ENCODE results near the gene SLC7A5.
"Not testable (repeated sequence)": the region's sequence is repeated elsewhere in the genome, so short reads cannot be mapped to it uniquely, and the experiment has no call there.

Gene SLC7A5

DNA sequence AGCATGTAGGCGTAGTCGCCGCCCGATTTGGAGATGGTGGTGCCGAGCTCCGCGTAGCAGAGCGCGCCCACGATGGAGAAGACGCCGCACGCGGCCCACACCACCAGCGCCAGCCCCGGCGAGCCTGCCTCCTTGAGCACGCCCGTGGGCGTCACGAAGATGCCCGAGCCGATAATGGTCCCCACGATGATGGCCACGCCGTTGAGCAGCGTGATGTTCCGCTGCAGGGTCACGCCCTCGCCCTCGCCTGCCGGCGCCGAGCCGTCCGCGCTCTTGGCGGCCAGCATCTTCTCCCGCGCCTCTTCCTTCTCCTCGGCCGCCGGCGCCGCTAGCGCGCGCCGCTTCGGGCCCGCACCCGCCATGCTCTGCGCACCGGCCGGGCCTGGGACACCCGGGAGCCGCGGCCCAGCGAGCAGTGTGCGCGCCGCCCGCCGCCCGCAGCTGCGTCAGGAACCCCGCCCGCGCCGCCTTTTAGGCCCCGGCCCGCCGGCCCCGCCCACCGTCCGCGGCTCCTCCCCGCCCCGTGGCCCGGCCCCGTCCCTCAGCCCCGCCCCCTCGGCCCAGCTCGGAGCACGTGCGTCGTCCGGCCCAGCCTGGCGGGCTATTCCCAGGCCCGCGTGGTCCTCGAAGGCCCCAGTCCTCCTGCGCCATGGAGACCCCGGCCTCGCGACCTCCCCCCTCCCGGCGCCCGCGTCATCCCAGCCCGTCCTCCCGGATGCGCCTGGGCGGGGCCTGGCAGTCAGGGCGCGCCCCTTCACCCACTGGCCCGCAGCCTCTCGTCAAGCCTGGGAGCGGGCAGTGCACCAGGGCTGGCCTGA is at the start of gene SLC7A5:
Gene SLC7A5 (minus strand): TSS at position 447 of the 818 bp plus-strand sequence. CDS start 85 bp downstream, at position 362.
- peak; percentile 78 for DNase-seq (ENCODE audit: low read depth)

DNA sequence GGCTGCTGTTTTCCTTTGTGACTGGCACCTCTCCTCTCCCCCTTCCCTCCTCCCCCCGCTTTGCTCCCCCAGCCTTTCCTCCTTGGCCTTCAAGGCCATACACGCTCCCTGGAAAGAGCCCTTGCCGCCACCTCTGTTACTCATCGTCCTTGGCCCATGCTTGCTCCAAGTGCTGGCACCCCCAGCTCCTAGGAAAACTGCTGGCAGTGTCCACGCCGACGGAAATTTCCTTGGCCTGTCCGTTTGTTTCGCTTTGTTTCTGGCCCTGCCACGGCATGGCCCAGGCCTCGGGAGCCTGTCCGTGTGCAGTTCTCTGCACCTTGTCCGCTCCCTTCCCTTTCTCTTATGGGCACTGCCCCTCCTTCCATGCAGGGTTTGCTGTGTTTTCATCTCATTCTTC is 49.0 kb upstream of the SLC7A5 start:
- DNase-seq (ENCODE audit: low read depth), result no peak

DNA sequence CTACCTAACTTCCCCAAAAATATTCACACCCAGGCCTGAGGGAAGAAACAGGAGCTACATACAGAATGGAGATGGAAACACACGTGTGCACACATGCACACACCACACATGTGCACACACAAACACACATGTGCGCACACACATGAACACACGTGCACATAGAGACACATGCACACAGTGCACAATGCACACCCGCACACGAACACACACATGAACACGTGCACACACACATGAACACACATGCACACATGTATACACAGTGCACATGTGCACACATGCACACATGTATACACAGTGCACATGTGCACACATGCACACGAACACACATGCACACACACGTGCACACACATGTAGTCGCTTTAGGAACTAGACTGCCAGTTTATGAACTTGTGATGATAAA is 48.2 kb upstream of the SLC7A5 start:
- DNase-seq (ENCODE audit: low read depth), result no peak

DNA sequence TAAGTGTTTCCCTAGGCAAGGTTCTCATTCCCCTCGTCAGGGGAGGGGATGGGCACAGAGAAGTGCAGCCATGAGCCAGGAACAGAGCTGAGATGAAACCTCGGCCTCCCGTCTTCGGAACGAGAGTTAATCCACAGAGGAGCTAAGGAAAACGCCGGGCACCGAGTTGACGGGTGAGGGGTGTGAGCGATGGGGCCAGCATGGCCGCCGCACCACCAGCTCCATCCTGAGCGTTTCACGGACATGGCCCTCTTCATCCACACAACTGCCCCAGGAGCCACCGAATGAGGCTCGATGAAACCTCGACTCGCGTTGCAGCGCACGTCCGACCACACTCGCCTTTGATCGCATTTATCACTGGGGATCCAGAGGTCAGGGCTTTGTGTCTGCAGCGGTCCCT is 45.5 kb upstream of the SLC7A5 start:
- DNase-seq (ENCODE audit: low read depth), result no peak

DNA sequence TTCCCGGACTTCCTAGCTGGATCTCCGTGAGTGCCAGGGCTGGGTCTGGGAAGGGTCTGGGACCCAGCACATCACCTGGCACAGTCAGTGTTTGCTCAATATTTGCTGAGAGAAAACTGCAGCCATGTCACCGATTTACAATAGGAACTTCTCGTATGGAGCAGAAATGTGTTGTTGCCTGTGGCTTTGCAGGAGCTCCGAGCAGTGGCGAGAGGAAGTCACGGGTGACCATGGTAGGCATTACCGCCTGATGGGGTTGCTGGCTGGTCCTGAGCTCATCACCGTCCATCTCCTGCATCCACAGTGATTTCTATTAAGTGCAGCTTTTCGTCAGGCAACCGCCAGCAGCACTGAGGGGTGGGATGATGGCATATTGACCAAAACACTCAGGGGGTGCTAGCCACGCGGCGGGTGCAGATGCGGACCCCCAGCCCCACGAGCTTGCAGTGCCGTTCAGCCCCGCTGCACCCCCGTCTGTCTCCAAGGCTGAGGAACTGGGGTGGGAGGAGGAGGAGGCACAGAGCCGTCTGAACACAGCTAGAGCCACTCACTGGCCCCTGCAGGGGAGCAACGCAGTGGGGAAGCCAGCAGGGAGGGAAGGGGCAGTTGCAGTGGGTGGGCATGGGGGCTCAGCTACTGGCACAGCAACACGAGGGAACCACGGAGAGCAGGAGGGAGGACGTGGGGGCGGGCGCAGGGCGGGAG is 44.9 kb upstream of the SLC7A5 start:
- DNase-seq (ENCODE audit: low read depth), result not testable (repeated sequence)

DNA sequence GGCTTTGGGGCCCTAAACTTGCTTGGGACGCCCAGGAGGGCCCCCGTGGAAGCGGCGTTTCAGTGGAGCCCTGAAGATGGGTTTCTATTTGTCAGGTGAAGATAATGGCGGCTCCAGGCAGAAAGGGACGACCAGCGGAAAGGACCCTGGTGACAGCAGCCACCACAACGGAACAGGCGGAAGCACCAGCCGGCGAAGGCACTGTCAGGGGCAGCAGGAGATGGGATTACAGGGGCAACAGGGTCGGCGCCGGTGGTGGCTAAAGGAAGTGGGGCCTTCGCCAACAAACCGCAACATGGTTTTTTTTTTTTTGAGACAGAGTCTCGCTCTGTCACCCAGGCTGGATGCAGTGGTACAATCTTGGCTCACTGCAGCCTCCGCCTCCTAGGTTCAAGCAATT is 43.4 kb upstream of the SLC7A5 start:
- DNase-seq (ENCODE audit: low read depth), result not testable (repeated sequence)

DNA sequence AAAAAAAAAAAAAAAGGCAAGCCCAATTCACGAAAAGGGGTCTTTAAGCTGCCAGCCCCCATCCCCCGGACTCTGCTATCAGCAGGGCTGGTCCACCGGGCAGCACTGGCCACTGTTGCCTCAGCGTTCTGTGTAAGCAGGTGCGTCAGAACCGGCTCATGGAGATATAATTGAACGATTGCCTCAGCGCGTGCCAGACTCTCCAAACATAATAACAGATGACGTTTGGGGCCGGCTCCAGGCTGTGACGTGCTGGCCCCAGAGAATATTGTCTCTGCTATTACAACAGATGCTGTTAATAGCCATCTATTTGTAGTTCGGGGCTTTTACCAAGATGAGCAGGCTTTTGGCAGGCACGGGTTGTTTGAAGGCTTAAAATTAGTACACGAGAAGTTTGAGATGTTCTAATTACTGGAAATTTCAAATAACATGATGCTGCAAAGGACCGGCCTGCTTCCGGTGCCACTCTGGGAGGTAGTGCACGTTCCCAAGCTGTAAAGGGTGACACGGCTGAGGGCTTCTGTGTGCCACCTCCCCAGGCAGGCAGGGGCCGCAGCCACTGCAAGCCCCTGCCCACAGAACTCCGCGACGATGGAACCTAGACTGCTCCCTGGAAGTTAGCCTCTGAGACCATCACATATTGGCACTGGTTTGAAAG is 41.9 kb upstream of the SLC7A5 start:
- DNase-seq (ENCODE audit: low read depth), result peak; percentile 43

DNA sequence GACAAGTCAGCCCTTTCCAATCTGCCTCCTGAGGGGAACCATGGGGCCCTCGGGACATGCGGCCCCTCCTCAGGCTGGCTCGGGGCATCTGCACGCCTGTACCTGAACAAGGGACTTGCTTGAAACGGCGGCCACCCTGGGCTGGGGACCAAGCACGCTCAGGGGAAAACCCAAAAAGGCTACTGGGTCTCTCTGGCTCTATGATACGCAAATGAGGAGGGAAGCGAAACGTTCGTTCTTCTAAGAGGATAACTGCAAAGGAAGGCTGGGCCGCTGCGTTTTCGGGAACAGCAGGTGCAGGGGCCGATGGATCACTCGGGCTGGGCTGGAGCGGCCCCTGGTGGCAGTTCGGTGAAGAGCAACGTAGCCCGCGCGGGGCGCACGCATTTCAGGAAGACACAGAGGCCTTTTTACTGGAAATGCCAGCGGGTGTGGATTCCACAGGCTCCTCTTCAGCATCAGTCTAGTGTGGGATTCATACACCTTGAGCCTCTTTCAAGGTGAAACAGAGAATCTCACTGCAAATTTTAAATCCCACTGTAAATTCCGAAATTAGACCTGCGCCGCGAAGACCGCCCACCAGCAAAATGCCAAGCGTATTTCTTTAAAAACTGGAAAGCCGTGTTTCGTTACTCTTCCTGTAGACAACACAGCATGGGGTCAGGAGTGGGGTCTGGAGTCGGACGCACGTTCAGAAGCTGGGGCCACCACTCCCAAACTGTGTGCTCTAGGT is 40.1 kb upstream of the SLC7A5 start:
- peak; percentile 34 for DNase-seq (ENCODE audit: low read depth)

DNA sequence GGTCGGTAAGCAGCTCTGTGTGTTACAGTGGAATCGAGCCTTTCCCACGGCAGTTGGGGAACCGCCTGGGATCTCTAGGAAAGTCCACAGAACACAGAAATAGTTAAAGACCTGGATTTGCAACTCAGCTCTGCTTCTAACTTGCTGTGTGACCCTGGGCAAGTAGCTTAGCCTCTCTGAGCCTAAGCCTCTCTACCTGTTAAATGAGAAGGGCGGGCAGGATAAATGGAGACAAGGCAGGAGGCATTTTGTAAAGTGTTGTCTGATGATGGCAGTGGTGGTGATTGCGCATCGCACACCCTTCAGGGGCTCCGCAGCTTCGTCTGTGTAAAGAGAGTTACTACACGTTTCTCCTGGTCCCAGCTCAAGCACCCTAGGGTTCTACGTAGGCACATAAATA is 38.8 kb upstream of the SLC7A5 start:
- DNase-seq (ENCODE audit: low read depth), result not testable (repeated sequence)

DNA sequence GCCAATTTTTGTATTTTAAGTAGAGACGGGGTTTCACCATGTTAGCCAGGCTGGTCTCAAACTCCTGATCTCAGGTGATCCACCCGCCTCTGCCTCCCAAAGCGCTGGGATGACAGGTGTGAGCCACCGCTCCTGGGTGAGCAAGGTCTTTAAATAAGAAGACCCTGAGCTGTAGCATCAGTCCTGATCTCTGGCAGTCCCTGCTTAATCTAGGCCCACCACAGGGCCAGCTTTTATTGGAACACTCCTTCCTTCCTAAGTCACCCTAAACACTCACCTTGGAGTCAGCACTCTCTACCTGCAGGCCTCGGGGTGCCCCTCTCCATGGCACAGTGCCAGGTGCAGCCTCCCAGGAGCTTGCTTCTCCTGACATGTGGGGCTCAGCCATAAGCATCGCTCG is 36.2 kb upstream of the SLC7A5 start:
- not testable (repeated sequence) for DNase-seq (ENCODE audit: low read depth)

DNA sequence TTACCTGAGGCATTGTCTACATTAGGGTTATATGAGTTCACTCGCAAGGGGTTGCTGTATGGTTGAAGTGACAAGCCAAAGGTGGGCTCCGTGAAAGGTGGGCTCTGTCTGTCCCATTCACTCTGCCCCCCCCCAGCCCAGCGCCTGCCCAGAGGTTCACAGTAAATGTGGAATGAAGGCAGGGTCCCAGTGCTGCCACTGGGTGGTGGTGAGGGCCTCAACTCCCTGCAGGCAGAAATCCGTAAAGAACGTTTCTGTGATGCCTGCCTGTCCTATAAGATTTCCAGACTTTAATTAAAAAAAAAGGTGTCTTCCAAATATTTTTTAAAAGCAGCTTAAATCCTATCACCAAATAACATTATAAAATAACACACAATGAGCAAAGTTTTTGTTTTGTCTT is 35.7 kb upstream of the SLC7A5 start:
- not testable (repeated sequence) for DNase-seq (ENCODE audit: low read depth)

DNA sequence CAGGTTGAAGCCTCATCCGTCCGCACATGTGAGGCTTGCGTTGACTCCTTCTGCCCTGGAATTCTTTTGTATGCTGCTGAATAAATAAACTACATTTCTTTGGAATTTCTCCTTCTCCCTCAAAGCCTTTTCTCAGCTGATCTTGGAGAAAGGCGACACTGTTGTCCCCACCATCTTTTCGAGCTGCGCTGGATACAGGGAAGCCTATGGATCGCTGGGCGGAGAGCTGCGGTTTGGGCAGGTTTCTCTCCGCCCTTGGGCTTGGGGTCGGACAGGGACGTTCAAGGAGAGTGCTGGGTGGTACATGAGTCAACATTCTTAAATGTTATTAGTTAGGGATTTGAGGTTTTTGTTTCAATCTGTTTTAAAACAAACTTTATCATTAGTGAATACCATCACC is 31.2 kb upstream of the SLC7A5 start:
- DNase-seq (ENCODE audit: low read depth), result not testable (repeated sequence)

DNA sequence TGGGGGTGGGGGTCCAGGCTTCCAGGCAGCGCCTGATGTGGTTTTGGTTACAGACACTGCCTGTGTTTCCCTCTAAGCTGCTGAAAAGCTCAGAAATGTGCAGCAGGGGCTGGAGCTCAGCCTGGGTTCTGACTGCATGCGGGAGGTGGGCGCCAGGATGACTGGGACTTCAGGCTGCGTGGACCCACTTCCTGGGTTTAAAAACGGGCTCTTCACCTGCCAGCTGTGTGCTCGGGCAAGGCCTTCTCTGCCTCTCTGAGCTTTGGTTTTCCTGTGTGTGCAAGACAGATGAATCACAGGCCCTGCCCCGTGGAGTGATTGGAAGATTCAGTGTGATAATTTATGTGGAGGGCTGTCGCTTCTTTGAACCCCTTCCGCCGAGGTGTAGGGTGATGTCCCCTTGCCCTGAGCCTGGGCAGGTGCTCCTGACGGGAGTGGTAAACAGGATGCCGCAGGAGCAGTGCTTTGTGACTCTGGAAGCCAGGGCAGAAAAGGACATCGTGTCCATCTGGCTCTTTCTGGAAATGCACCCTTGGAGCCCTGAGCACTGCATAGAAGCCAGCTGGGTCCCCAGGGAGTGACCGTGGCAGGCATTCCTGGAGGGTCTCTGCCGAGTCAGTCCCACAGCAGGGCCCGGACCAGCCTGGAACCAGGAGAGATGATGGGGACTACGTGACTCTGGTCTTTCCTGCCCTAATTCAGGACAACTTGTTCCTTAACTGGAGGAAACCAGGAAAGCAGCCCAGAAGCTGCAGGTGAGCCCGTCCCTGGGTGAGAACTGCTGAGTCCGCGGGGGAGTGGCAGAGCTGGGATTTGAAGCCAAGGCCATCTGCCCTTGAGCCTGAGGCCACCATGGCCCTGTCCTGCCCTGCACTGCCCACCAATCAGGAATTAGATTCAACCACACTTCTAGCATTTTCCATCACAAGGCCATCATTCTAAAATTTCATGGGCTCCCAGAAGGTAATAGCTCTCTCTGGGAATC is 28.5 kb upstream of the SLC7A5 start:
- no peak for DNase-seq (ENCODE audit: low read depth)

DNA sequence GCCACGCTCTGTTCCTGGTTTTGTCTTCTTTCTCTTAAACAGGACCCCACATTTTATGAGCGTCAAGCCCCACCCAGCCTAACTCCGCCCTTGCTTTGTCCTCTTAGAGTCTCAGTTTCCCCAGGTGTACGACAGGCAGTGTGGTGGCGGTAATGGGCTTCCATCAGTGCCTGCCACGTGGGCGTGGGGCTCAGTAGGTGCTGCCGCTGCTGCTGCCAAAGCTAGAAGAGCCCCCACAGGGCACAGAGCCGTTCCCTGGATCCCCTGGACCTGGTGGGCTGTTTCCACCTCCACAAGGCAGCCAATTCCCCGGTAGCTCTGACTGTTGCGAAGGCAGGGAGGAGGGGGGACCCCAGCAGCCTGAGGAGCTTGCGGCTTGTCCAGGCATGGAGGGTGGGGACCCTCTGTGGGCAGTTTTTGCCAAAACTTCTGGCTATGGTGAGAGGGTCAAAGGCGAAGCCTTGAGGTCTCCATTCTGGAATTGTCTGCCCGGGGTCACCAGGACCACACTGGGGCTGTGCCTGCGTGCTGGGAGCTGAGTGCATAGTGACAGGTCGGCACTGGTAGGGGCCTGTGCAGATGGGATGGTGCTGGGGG is 27.7 kb upstream of the SLC7A5 start:
- not testable (repeated sequence) for DNase-seq (ENCODE audit: low read depth)

DNA sequence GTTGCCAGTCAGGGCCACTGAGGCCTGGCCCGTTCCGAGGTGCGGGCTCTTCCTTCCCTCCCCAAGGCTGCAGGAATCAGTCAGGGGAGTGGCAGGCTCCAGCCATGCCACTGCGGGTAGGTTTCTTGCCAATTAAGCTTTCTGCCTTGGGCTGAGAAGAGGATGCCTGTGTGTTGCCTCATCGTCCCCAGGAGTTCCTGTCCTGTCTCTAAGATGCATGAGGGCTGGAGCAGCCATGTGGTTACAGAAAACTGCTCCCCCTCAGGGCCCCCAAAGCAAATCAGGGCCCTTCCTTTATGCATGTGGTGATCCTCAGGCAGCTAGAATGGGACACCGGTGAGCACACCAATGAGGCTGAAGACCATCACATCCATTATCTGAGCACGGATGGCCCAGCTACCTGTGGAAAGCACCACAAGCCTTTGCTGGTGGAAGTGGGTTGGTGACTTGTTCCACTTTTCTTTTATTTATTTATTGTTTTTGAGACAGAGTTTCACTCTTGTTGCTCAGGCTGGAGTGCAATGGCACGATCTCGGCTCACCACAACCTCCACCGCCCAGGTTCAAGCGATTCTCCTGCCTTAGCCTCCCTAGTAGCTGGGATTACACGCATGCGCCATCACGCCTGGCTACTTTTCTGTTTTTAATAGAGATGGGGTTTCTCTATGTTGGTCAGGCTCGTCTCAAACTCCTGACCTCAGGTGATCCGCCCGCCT is 27.0 kb upstream of the SLC7A5 start:
- DNase-seq (ENCODE audit: low read depth), result not testable (repeated sequence)

DNA sequence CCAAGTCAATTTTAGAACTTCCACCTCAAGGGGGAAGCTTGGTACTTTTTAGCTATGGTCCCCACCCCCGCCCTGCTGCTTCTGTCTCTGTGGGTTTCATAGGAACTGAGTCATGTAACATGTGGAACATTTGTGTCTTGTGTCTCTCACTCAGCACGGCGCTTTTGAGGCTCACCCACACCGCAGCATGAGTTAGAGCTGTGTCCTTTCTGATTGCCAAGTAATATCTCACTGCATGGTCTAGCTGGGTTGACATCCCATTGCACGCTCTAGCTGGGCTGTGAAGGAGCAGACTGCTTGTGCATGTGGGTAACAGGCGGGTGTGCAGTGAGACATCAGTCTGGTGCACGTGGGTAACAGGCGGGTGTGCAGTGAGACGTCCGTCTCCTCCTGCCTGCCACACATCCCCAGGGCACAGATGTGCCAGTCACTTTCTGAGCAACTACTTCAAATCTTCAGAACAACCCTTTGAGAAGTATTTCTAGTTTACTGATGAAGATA is 26.4 kb upstream of the SLC7A5 start:
- peak; percentile 24 for DNase-seq (ENCODE audit: low read depth)

DNA sequence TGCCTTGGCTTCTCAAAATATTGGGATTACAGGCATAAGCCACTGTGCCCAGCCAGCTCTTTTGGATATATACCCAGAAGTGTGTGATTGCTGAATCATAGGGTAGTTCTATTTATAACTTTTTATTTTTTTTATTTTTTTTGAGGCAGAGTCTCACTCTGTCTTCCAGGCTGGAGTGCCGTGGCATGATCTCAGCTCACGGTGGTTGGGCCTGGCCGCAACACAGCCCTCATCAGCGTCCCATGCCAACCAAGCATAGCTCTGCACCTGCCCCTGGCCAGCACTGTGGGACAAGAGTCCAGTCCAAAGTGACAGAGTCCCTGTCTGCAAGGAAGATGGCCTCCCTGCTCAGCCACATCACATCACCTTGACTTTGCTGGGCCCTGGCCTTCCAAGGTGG is 24.7 kb upstream of the SLC7A5 start:
- DNase-seq (ENCODE audit: low read depth), result not testable (repeated sequence)

DNA sequence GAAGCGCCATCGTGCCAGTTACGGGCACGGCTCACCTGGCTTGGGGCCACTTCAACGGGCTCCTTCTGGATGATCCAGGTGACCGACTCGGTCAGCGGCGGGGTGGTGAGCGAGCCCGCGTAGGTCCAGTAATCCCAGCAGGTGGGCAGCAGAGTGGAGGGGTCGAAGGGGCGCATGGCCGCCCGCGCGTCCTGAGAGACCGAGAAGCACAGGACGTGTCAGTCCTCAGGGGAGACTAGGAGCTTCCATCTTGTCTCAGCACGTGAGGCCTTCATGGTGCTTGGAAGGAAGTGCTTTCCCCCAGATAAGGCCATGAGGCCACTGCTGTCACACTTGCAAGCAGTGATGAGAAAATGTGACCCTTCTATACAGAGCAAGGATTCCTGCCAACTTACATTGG is 22.5 kb upstream of the SLC7A5 start:
- no peak for DNase-seq (ENCODE audit: low read depth)

DNA sequence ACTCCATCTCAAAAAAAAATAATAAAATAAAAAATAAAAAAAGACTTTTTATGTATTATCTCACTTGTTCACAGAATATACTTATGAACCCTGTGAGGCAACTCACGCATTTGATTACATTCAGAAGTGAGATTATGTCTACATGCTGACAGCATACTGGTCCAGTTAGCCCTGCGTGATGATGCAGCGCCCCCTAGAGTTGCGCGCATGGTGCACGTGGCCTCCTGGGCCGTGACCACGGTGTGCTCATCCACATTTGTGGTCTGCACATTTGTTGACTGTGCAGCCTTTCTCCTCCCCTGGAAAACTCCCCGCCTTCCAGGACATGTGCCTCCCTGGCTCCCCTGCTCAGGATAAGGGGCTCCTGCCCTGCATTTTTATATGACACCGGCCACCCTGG is 20.5 kb upstream of the SLC7A5 start:
- not testable (repeated sequence) for DNase-seq (ENCODE audit: low read depth)

DNA sequence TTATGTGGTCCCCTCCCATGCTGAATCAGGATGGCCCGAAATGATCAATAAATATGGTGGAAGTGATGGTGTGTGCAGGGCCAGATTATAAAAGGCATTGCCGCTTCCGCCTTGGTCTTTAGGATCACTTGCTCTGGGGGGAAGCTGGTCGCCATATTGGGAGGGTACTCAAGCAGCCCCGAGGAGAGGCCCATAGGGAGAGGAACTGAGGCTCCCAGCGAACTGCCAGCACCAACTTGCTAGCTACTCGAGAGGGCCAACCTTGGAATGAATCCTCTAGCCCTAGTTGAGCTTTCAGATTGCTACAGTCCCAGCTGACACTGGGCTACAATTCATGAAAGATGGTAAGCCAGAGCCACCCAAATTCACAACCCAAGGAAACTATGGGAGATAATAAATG is 19.0 kb upstream of the SLC7A5 start:
- not testable (repeated sequence) for DNase-seq (ENCODE audit: low read depth)

Measured in iris pigment epithelial cell (primary cell).